ENCODE data around the gene IL17A.

The IL17A gene

GRCh38 chr6:52157301-52157941 lies 28.8 kb upstream of the IL17A start:
- Histone ChIP-seq H2AFZ (ENCODE audit: low read depth, low read length) (no peak overlapping the region), H3K27me3 (ENCODE audit: insufficient read depth, low read length, poor library complexity) (no peaks in the 10 kb centered on the region), H3K9ac (ENCODE audit: low read depth, low read length) (no peak overlapping the region), H3K4me2 (ENCODE audit: insufficient read depth, low read length) (no peak overlapping the region), H3K4me1 (ENCODE audit: insufficient read depth, low read length) (peaks cover 6% of the 10 kb centered on the region), H3K4me3 (ENCODE audit: low read depth in 1 of 2, low read length in 2 of 2) (no peak overlapping the region), H3K36me3 (ENCODE audit: insufficient read depth, low read length) (no peaks in the 10 kb centered on the region), H3K79me2 (ENCODE audit: insufficient read depth, low read length) (no peaks in the 10 kb centered on the region), H4K20me1 (ENCODE audit: insufficient read depth, low read length) (no peaks in the 10 kb centered on the region), H3K27ac (ENCODE audit: low read length) (no peak overlapping the region), H3K9me3 (ENCODE audit: insufficient read depth, low read length, severe bottlenecking) (peaks cover 7% of the 10 kb centered on the region)
- ATAC-seq (ENCODE audit: insufficient read depth, low read depth) (no peak), DNase-seq (no peak)
- TF ChIP-seq, protein P1, sequence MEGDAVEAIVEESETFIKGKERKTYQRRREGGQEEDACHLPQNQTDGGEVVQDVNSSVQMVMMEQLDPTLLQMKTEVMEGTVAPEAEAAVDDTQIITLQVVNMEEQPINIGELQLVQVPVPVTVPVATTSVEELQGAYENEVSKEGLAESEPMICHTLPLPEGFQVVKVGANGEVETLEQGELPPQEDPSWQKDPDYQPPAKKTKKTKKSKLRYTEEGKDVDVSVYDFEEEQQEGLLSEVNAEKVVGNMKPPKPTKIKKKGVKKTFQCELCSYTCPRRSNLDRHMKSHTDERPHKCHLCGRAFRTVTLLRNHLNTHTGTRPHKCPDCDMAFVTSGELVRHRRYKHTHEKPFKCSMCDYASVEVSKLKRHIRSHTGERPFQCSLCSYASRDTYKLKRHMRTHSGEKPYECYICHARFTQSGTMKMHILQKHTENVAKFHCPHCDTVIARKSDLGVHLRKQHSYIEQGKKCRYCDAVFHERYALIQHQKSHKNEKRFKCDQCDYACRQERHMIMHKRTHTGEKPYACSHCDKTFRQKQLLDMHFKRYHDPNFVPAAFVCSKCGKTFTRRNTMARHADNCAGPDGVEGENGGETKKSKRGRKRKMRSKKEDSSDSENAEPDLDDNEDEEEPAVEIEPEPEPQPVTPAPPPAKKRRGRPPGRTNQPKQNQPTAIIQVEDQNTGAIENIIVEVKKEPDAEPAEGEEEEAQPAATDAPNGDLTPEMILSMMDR (IDR thresholded peaks at IDR 0.05; ENCODE audit: borderline replicate concordance, extremely low read depth, low read length, poor library complexity, severe bottlenecking) = no peak
- TF ChIP-seq EZH2 (IDR thresholded peaks at IDR 0.05; ENCODE audit: borderline replicate concordance, low read depth, low read length, severe bottlenecking) = no peak

DNA sequence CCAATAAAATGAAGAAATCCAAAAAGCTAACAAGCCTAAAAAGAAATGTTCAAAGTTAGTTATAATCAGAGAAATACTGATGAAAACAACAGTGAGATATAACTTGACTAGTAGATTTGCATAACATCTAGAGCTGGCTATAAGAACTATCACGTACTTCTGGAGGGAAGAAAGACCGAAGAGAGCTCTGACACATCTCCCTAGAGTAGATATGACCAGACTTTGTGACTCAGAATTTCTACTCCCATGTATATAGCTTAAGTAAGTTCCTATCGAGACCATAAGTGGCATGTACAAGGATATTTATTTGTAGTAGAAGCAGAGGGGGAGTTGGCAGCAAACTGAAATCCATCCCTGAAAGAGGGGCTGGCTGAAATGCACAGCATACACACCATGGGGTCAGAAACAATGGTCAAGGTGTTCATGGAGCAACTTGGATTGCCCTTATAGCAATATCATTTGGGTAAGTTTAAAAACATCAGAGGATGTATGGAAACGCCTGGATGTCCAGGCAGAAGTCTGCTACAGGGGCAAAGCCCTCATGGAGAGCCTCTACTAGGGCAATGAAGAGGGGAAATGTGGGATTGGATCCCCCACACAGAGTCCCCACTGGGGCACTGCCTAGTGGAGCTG lies 25.6 kb upstream of the IL17A start:
- no peak overlapping the region for H3K27ac ChIP-seq (ENCODE audit: low read length)
- no peaks in the 10 kb centered on the region for H3K79me2 ChIP-seq (ENCODE audit: insufficient read depth, low read length)
- H4K20me1 ChIP-seq (ENCODE audit: insufficient read depth, low read length) = no peaks in the 10 kb centered on the region
- ATAC-seq (ENCODE audit: insufficient read depth, low read depth) (no peak), DNase-seq (no peak)
- no peak for TF ChIP-seq EZH2 (IDR thresholded peaks at IDR 0.05; ENCODE audit: borderline replicate concordance, low read depth, low read length, severe bottlenecking)
- TF ChIP-seq, protein P1 (IDR thresholded peaks at IDR 0.05; ENCODE audit: borderline replicate concordance, extremely low read depth, low read length, poor library complexity, severe bottlenecking) = no peak
- no peak overlapping the region for H2AFZ ChIP-seq (ENCODE audit: low read depth, low read length)
- H3K27me3 ChIP-seq (ENCODE audit: insufficient read depth, low read length, poor library complexity) = no peaks in the 10 kb centered on the region
- peaks cover 20% of the 10 kb centered on the region for H3K4me1 ChIP-seq (ENCODE audit: insufficient read depth, low read length)
- peaks cover 7% of the 10 kb centered on the region for H3K9me3 ChIP-seq (ENCODE audit: insufficient read depth, low read length, severe bottlenecking)
- H3K4me3 ChIP-seq (ENCODE audit: low read depth in 1 of 2, low read length in 2 of 2) = no peak overlapping the region
- no peak overlapping the region for H3K4me2 ChIP-seq (ENCODE audit: insufficient read depth, low read length)
- no peaks in the 10 kb centered on the region for H3K36me3 ChIP-seq (ENCODE audit: insufficient read depth, low read length)
- no peak overlapping the region for H3K9ac ChIP-seq (ENCODE audit: low read depth, low read length)

GRCh38 chr6:52161689-52162438 lies 24.3 kb upstream of the IL17A start:
- TF ChIP-seq, protein P1 (IDR thresholded peaks at IDR 0.05; ENCODE audit: borderline replicate concordance, extremely low read depth, low read length, poor library complexity, severe bottlenecking) = no peak
- TF ChIP-seq EZH2 (IDR thresholded peaks at IDR 0.05; ENCODE audit: borderline replicate concordance, low read depth, low read length, severe bottlenecking) = no peak
- DNase-seq (no peak), ATAC-seq (ENCODE audit: insufficient read depth, low read depth) (no peak)
- Histone ChIP-seq H3K27me3 (ENCODE audit: insufficient read depth, low read length, poor library complexity) (no peaks in the 10 kb centered on the region), H3K9me3 (ENCODE audit: insufficient read depth, low read length, severe bottlenecking) (peaks cover 7% of the 10 kb centered on the region), H4K20me1 (ENCODE audit: insufficient read depth, low read length) (no peaks in the 10 kb centered on the region), H3K4me2 (ENCODE audit: insufficient read depth, low read length) (no peak overlapping the region), H3K79me2 (ENCODE audit: insufficient read depth, low read length) (no peaks in the 10 kb centered on the region), H3K4me3 (ENCODE audit: low read depth in 1 of 2, low read length in 2 of 2) (no peak overlapping the region), H3K9ac (ENCODE audit: low read depth, low read length) (no peak overlapping the region), H3K4me1 (ENCODE audit: insufficient read depth, low read length) (peaks cover 14% of the 10 kb centered on the region; the same call in 1 of the 2 replicates), H2AFZ (ENCODE audit: low read depth, low read length) (peak overlapping the region; percentile 36; the same call in 1 of the 2 replicates), H3K27ac (ENCODE audit: low read length) (no peak overlapping the region), H3K36me3 (ENCODE audit: insufficient read depth, low read length) (no peaks in the 10 kb centered on the region)
